Testis (tissue), 2 donors: ENCODE results near the gene PER1.

Experiments
- POLR2A ChIP-seq: fragments of 450-650 bp; IDR thresholded peaks from one replicate; pipeline ENCODE4 v1.6.1; 2017; ENCODE audit warnings: antibody characterized with exemption, mild to moderate bottlenecking, moderate library complexity
- TF ChIP-seq, protein P1 (sequence below), 3 experiments: fragments of 450-650 bp in 2 of 3; fragments of 200-600 bp in 1 of 3; sonication (generic) in 1 of 3; IDR thresholded peaks; one replicate each; pipeline ENCODE4 v1.5.1; 2016 to 2019; ENCODE audit warnings: antibody characterized with exemption in 3 of 3, mild to moderate bottlenecking in 2 of 3, moderate library complexity in 1 of 3

DNA sequence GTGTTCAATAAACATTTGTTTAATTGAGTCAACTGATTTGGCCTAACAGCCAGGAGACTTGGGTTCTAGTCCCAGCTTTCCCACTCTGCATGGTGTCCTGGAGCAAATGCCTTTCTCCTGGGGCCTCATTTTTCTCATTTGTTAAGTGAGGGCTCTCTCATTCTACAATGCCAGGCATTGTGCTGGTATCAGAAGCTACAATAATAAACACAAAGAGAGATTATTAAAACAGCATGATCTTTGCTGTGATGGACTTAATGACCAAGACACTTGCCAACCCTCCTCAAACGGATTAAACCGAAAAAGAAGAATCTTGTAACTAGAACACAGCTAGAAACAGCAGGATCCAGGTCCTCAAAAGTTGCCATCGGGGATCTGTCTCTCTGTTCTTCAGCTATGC, 15.3 kb upstream of the PER1 start:
- TF ChIP-seq, protein P1, sequence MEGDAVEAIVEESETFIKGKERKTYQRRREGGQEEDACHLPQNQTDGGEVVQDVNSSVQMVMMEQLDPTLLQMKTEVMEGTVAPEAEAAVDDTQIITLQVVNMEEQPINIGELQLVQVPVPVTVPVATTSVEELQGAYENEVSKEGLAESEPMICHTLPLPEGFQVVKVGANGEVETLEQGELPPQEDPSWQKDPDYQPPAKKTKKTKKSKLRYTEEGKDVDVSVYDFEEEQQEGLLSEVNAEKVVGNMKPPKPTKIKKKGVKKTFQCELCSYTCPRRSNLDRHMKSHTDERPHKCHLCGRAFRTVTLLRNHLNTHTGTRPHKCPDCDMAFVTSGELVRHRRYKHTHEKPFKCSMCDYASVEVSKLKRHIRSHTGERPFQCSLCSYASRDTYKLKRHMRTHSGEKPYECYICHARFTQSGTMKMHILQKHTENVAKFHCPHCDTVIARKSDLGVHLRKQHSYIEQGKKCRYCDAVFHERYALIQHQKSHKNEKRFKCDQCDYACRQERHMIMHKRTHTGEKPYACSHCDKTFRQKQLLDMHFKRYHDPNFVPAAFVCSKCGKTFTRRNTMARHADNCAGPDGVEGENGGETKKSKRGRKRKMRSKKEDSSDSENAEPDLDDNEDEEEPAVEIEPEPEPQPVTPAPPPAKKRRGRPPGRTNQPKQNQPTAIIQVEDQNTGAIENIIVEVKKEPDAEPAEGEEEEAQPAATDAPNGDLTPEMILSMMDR (IDR thresholded peaks at IDR 0.05) = no peak
- TF ChIP-seq POLR2A = no peak
